GM18868 (cell line): Measurements from ENCODE around the gene TWIST2.

Experiments
- ATAC-seq: cut with Tn5 transposase; IDR thresholded peaks from one replicate; pipeline ENCODE4 v1.9.1; 2021; ENCODE audit warnings: mild to moderate bottlenecking, moderate library complexity; ENCODE audit not compliant: unreplicated experiment

Gene TWIST2

GRCh38 chr2:238872026-238872425 is 24.1 kb downstream of the TWIST2 start:
- no peak for ATAC-seq

GRCh38 chr2:238872628-238873380 is 24.9 kb downstream of the TWIST2 start:
- no peak for ATAC-seq

- no peak for ATAC-seq
Observed at GRCh38 chr2:238873381-238873801, 25.5 kb downstream of the TWIST2 start.

GRCh38 chr2:238873841-238874240 is 26.0 kb downstream of the TWIST2 start:
- no peak for ATAC-seq

- ATAC-seq: no peak
Observed at GRCh38 chr2:238874330-238875050, 26.6 kb downstream of the TWIST2 start.

- ATAC-seq: no peak
Observed at GRCh38 chr2:238875101-238875470, 27.2 kb downstream of the TWIST2 start.

- no peak for ATAC-seq
Observed at GRCh38 chr2:238875471-238876231, 27.8 kb downstream of the TWIST2 start.

GRCh38 chr2:238876232-238876630 is 28.3 kb downstream of the TWIST2 start:
- ATAC-seq: no peak

- no peak for ATAC-seq
Observed at GRCh38 chr2:238878051-238878735, 30.3 kb downstream of the TWIST2 start.

- ATAC-seq: no peak
Observed at GRCh38 chr2:238879043-238879442, 31.2 kb downstream of the TWIST2 start.

GRCh38 chr2:238879621-238880377 is 31.9 kb downstream of the TWIST2 start:
- ATAC-seq: no peak

GRCh38 chr2:238881353-238882081 is 33.6 kb downstream of the TWIST2 start:
- no peak for ATAC-seq

- ATAC-seq: no peak
Observed at GRCh38 chr2:238882082-238882755, 34.3 kb downstream of the TWIST2 start.

- ATAC-seq: no peak
Observed at GRCh38 chr2:238883421-238883901, 35.6 kb downstream of the TWIST2 start.

- no peak for ATAC-seq
Observed at GRCh38 chr2:238884122-238884811, 36.4 kb downstream of the TWIST2 start.

- no peak for ATAC-seq
Observed at GRCh38 chr2:238884812-238885408, 37.0 kb downstream of the TWIST2 start.

- no peak for ATAC-seq
Observed at GRCh38 chr2:238886453-238887094, 38.7 kb downstream of the TWIST2 start.
